Activated B cell treated with CpG ODN at 0.5 μM for 24 hours (primary cell): ENCODE measurements around the gene S100P. TPM values are rescaled to one million over a fixed set of nuclear protein-coding genes. Genes with fewer than 3 reads are reported as not detected.

ENCODE experiments used
- ATAC-seq: fragments of 200-7000 bp; cut with Tn5 transposase; one replicate; pipeline ENCODE4 v1.10.0; 2021; ENCODE audit warnings: low read depth, mild to moderate bottlenecking, moderate library complexity
- CTCF ChIA-PET: fragments of 350-600 bp; sonication (Branson Sonifier 250); formaldehyde crosslinking; loops from one replicate; lab custom pipeline; 2021; ENCODE audit warnings: antibody characterized with exemption; lab: Charles Lee
- POLR2A ChIA-PET: fragments of 350-600 bp; sonication (Branson Sonifier 250); formaldehyde crosslinking; loops from one replicate; lab custom pipeline; 2021; ENCODE audit warnings: antibody characterized with exemption; lab: Charles Lee
- DNase-seq: peaks from one replicate; pipeline ENCODE4 v3.0.0; 2022
- H3K27ac Mint-ChIP-seq: one replicate; pipeline ENCODE4 v1.8.0; 2020; ENCODE audit warnings: mixed read lengths
- H3K27me3 Mint-ChIP-seq: one replicate; pipeline ENCODE4 v1.8.0; 2021; ENCODE audit warnings: mixed read lengths
- H3K36me3 Mint-ChIP-seq: one replicate; pipeline ENCODE4 v1.8.0; 2021; ENCODE audit warnings: low read depth, mixed read lengths
- H3K4me1 Mint-ChIP-seq: one replicate; pipeline ENCODE4 v1.8.0; 2021; ENCODE audit warnings: mixed read lengths
- H3K4me3 Mint-ChIP-seq: one replicate; pipeline ENCODE4 v1.8.0; 2020; ENCODE audit warnings: mild to moderate bottlenecking, mixed read lengths
- H3K9me3 Mint-ChIP-seq: one replicate; pipeline ENCODE4 v1.8.0; 2020; ENCODE audit warnings: mixed read lengths
- intact Hi-C: fragments of 100-400 bp; cut with micrococcal nuclease; formaldehyde crosslinking; loops from one replicate; pipeline ENCODE4 v1.15.1; 2024
- total RNA-seq: library from RNA; stranded (reverse); gene quantifications from 2 replicates; pipeline ENCODE4 v1.2.3, GENCODE V29; 2022
- TF ChIP-seq, protein P1 (sequence below): fragments of 200-600 bp; IDR thresholded peaks from one replicate; pipeline ENCODE4 v1.8.0; 2022; ENCODE audit warnings: antibody characterized with exemption, mild to moderate bottlenecking

The S100P gene
- total RNA-seq, 1 donor from 2014 or later: not detected

DNA sequence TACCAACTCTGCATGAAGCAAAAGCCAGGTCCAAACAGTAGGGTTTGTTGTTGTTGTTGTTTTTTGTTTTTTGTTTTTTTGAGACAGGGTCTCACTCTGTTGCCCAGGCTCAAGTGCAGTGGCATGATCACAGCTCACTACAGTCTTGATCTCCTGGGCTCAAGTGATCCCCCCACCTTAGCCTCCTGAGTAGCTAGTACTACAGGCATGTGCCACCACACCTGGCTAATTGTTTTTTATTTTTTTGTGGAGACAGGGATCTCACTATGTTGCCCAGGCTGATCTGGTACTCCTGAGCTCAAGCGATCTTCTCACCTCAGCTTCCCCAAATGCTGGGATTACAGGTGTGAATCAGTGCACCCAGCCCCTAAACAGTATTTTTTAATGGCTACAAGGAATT is 6.2 kb downstream of the S100P start:
- Mint-ChIP-seq H3K4me3 (no peak overlapping the region), H3K4me1 (peaks cover 16% of the 10 kb centered on the region), H3K9me3 (no peaks in the 10 kb centered on the region), H3K27me3 (no peaks in the 10 kb centered on the region), H3K27ac (no peak overlapping the region), H3K36me3 (peaks cover 42% of the 10 kb centered on the region)
- intact Hi-C loops: no loop called here
- ChIA-PET CTCF (no interaction called here), POLR2A (interaction anchor here (0.5 to 1.1 kb wide), 2 partner anchors 25 to 93 kb away, joined by 4 to 5 read pairs; no protein-coding TSS in a partner anchor)
- DNase-seq (no peak), ATAC-seq (no peak)
- TF ChIP-seq, protein P1, sequence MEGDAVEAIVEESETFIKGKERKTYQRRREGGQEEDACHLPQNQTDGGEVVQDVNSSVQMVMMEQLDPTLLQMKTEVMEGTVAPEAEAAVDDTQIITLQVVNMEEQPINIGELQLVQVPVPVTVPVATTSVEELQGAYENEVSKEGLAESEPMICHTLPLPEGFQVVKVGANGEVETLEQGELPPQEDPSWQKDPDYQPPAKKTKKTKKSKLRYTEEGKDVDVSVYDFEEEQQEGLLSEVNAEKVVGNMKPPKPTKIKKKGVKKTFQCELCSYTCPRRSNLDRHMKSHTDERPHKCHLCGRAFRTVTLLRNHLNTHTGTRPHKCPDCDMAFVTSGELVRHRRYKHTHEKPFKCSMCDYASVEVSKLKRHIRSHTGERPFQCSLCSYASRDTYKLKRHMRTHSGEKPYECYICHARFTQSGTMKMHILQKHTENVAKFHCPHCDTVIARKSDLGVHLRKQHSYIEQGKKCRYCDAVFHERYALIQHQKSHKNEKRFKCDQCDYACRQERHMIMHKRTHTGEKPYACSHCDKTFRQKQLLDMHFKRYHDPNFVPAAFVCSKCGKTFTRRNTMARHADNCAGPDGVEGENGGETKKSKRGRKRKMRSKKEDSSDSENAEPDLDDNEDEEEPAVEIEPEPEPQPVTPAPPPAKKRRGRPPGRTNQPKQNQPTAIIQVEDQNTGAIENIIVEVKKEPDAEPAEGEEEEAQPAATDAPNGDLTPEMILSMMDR: no peak

GRCh38 chr4:6701371-6701770 is 7.7 kb downstream of the S100P start:
- TF ChIP-seq, protein P1: no peak
- intact Hi-C loops: no loop called here
- ChIA-PET CTCF (no interaction called here), POLR2A (no interaction called here)
- ATAC-seq (no peak), DNase-seq (no peak)
- H3K4me3 Mint-ChIP-seq: no peak overlapping the region
- no peak overlapping the region for H3K27ac Mint-ChIP-seq
- no peaks in the 10 kb centered on the region for H3K9me3 Mint-ChIP-seq
- H3K27me3 Mint-ChIP-seq: no peaks in the 10 kb centered on the region
- H3K4me1 Mint-ChIP-seq: peaks cover 25% of the 10 kb centered on the region
- H3K36me3 Mint-ChIP-seq: peaks cover 51% of the 10 kb centered on the region

- Mint-ChIP-seq H3K4me1 (peaks cover 32% of the 10 kb centered on the region), H3K4me3 (no peak overlapping the region), H3K27ac (no peak overlapping the region), H3K36me3 (peaks cover 61% of the 10 kb centered on the region), H3K9me3 (no peaks in the 10 kb centered on the region), H3K27me3 (no peaks in the 10 kb centered on the region)
- POLR2A ChIA-PET: no interaction called here
- CTCF ChIA-PET: no interaction called here
- DNase-seq: no peak
- ATAC-seq: no peak
- intact Hi-C loops: no loop called here
- TF ChIP-seq, protein P1: no peak
These were observed 9.1 kb downstream of the S100P start for GRCh38 chr4:6702761-6703160.

DNA sequence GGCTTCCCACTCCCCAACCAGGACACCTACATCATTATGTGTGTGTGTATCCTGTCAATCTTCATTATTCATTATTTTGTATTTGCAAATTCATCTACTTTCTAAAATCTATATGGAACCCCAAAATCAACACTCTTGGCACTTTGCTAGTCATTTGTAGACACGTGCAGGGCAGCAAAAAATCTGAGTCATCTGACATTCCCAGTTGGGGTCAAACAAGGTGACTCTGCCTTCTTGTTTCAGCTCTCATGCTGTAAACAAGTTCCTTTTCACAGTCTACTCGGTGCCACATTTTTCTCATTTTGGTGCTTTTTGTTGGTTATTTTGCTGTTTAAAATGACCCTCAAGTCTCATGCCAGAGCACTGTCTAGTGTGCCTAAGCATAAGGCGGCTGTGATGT is 10.1 kb downstream of the S100P start:
- H3K36me3 Mint-ChIP-seq: peaks cover 65% of the 10 kb centered on the region
- intact Hi-C loops: no loop called here
- DNase-seq: no peak
- ATAC-seq: no peak
- H3K27ac Mint-ChIP-seq: no peak overlapping the region
- no peaks in the 10 kb centered on the region for H3K27me3 Mint-ChIP-seq
- TF ChIP-seq, protein P1: no peak
- ChIA-PET POLR2A (no interaction called here), CTCF (no interaction called here)
- peaks cover 42% of the 10 kb centered on the region for H3K4me1 Mint-ChIP-seq
- no peak overlapping the region for H3K4me3 Mint-ChIP-seq
- no peaks in the 10 kb centered on the region for H3K9me3 Mint-ChIP-seq

- TF ChIP-seq, protein P1: no peak
- POLR2A ChIA-PET: interaction anchor here (1.2 to 2.7 kb wide), 3 partner anchors 31 to 65 kb away, joined by 3 to 10 read pairs (median 4); partner anchors contain the start of gene MRFAP1
- intact Hi-C loops: no loop called here
- Mint-ChIP-seq H3K27me3 (no peaks in the 10 kb centered on the region), H3K4me3 (no peak overlapping the region), H3K27ac (no peak overlapping the region), H3K36me3 (peaks cover 62% of the 10 kb centered on the region), H3K4me1 (peaks cover 58% of the 10 kb centered on the region), H3K9me3 (peaks cover under 1% of the 10 kb centered on the region)
- no peak for ATAC-seq
- CTCF ChIA-PET: no interaction called here
- no peak for DNase-seq
These were observed 12.0 kb downstream of the S100P start for GRCh38 chr4:6705646-6706045.
